NCI-H2196 (cell line): ENCODE data around the gene SCRN1.

Experiments
- DNase-seq: peaks from one replicate; lab custom pipeline; 2025; ENCODE audit not compliant: unreplicated experiment; lab: John Stamatoyannopoulos, UW

Gene SCRN1, protein sequence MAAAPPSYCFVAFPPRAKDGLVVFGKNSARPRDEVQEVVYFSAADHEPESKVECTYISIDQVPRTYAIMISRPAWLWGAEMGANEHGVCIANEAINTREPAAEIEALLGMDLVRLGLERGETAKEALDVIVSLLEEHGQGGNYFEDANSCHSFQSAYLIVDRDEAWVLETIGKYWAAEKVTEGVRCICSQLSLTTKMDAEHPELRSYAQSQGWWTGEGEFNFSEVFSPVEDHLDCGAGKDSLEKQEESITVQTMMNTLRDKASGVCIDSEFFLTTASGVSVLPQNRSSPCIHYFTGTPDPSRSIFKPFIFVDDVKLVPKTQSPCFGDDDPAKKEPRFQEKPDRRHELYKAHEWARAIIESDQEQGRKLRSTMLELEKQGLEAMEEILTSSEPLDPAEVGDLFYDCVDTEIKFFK

GRCh38 chr7:29989257-29989995 is at the start of gene SCRN1:
SCRN1 (minus strand) TSS chr7:29989801; CDS start chr7:29969067, 20,734 bp downstream.
- peak; percentile 45 for DNase-seq

DNA sequence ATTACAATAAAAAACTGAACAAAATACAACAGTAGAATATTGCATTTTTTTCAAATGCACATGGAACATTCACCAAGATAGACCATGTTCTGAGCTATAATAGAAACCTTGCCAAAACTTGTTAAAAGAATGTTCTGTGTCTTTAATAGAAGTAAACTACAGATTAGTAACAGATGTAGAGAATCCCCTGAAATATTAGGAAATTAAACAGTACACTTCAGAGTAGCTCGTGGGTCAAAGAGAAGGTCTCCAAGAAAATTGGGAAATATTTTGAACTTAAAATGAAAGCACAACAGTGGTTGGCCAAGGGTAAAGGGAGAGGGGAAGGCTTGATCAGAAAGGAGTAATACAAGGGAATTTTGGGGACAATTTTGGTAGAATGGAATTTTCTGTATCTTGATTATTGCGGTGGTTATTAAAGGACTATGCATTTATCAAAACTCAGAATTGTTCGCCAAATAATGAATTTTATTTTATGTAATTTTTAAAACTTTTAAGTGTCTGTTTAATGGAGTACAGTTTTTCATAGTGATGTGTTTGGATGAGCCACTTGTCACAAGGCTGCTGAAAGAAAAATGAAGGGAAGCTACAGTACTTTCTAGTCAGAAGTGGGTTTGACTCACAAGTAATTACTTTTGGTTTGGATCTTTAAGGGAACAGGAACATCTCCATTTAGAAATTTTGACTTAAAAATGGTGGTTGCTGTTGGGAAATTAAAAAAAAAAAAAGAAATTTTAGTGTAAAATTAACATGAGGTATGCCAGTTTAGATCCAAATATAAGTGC is 48.8 kb upstream of the SCRN1 start:
- DNase-seq, result no peak

- no peak for DNase-seq
Observed at GRCh38 chr7:30036220-30036619, 46.6 kb upstream of the SCRN1 start.

- DNase-seq, result no peak
Observed at GRCh38 chr7:30034501-30034900, 44.9 kb upstream of the SCRN1 start.

GRCh38 chr7:30032310-30033125 is 42.9 kb upstream of the SCRN1 start:
- no peak for DNase-seq

GRCh38 chr7:30029696-30030095 is 40.1 kb upstream of the SCRN1 start:
- DNase-seq, result no peak

- no peak for DNase-seq
Observed at GRCh38 chr7:30028749-30029635, 39.4 kb upstream of the SCRN1 start.

GRCh38 chr7:30028216-30028748 is 38.7 kb upstream of the SCRN1 start, which contains the start of gene PLEKHA8:
PLEKHA8 (plus strand) TSS chr7:30028412; CDS start chr7:30028763, 351 bp downstream.
- DNase-seq, result peak; percentile 83

- DNase-seq, result no peak
Observed at GRCh38 chr7:30027740-30028215, 38.2 kb upstream of the SCRN1 start.

DNA sequence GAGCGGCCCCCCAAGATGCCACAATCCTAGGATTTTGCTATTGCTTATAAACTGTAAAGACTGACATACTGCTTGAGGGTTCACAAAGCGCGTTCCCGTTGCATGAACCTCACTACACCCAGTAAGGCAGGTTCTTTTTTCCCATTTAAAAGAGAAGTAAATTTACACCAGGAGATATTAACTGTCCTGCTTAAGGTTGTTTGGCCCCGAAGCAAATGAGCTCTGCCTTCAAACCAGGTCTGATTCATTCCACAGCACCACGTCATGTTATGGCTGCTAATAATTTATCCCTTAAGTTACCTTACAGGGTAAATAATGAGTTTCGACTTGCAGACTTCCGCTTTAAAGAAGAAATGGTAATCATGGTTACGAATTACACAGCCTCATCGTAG is 37.5 kb upstream of the SCRN1 start:
- peak; percentile 47 for DNase-seq

DNA sequence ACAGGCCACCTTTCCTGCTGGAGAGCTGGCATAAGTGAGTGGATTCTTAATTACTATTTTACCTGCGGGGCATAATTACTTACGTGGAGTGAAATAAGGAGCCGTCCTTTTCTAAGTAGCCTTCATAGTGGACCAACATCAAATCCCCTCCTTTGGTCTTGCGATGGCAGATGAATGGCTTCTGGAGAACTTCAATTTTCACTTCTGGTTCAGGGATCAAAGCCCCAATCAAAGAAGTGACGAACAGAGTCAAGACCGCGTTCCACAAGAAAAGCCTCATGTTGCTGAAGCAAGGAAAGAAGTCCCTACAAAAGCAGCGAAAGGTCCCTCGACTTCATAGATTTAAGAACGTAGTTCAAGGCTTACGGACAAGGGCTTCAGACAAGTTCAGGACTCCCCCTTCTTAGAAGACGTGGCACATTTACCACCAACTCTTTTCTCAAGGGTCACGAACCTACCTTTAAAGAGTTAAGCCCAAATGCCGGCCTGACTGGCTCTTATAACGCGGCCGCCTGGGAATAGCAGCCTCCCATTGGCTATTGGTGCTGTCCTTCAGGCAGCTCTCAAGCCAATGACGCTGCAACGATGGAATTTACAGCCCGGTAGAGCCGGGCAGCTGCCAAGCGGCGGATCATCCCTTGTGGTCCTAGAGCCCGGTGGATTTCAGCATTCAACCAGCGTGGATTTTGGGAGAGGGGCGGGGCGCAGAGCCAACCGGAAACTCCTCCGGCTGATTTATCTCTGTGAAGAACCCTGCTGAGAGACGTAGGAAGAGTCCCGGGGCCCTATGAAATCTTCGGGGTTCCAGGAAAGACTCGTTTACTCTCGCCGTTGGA is 36.8 kb upstream of the SCRN1 start, which contains the start of gene FKBP14:
FKBP14 (minus strand) TSS at position 474 of the 836 bp plus-strand sequence; CDS start at position 280, 194 bp downstream.
- DNase-seq, result peak; percentile 97

DNA sequence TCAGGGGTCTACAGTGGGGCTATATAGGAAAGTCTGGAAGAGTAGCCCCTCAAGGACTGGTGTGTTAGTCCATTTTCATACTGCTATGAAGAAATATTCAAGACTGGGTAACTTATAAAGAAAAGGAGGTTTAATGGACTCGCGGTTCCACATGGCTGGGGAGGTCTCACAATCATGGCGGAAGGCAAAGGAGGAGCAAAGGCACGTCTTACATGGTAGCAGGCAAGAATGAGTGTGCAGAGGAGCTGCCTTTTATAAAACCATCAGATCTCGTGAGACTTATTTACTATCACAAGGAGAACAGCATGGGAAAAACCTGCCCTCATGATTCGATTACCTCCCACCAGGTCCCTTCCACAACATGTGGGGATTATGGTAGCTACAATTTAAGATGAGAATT is 33.9 kb upstream of the SCRN1 start:
- no peak for DNase-seq

DNA sequence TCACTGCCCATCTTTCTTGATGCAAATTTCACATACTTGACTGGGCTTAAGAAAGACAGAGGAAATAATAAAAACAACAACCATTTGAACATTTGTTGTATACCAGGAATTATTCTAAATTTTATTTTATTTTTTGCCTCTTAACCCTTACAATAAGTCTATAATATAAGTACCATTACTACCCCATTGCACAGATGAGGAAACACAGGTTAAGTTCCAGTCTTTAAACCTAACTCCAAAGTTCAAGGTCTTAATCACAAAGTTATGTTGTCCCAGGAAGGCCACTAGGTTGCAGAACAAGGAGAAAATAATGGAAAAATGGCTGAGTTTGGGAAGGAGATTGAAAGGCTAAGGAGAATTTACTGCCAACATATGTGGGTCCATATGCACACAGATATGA is 33.4 kb upstream of the SCRN1 start:
- DNase-seq, result no peak

- DNase-seq, result no peak
Observed at GRCh38 chr7:30020535-30020934, 30.9 kb upstream of the SCRN1 start.

DNA sequence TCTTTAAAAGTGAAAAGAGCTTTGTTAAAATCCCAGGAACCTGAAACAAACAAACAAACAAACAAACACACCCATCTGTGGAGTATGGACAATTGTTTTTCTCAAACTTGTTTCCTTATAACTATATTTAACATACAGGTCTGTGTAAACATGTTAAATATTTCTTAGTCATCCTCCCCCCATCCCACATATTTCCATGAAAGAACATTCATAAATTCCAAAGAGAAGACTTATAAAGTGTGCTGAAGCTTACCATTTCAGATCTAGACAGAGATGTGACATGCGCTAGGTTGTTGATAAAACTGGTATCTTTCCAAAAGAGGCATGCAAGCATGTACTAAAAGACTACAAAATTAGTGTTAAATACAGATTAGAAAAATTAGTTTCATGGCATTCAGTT is 30.4 kb upstream of the SCRN1 start:
- DNase-seq, result no peak

DNA sequence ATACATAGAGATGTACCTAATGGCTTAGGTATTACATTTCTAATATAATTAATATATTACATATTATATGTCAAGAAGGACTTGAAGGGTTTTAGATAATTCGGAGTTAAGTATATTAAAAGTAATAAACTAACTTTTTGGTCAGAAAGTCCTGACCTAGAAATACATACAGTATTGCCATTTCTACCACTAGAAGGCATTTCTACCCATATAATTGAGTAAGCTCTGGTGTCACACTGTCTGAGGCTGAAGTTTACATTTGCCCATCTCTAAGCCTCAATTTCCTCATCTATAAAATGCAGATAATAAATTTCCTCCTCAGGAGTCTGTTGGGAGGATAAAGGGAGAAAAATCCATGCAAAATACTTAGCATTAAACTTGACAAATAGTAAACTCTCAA is 29.8 kb upstream of the SCRN1 start:
- DNase-seq, result no peak

- no peak for DNase-seq
Observed at GRCh38 chr7:30018451-30018850, 28.9 kb upstream of the SCRN1 start.

GRCh38 chr7:30012757-30013156 is 23.2 kb upstream of the SCRN1 start:
- no peak for DNase-seq
